H54 (cell line): Measurements from ENCODE around the gene PRDX6.

Experiments used
- DNase-seq: peaks from one replicate; pipeline ENCODE4 v3.0.0; 2011; ENCODE audit warnings: low spot score, mixed read lengths; ENCODE audit not compliant: insufficient read length
- FAIRE-seq: peaks from 3 replicates; lab custom pipeline; 2011; peaks lifted over from hg19 to GRCh38; lab: Jason Lieb, UNC
- POLR2A ChIP-seq: IDR thresholded peaks from 2 replicates; pipeline ENCODE4 v1.6.1; 2011; ENCODE audit warnings: low read depth, mild to moderate bottlenecking, low read length

PRDX6 gene

DNA sequence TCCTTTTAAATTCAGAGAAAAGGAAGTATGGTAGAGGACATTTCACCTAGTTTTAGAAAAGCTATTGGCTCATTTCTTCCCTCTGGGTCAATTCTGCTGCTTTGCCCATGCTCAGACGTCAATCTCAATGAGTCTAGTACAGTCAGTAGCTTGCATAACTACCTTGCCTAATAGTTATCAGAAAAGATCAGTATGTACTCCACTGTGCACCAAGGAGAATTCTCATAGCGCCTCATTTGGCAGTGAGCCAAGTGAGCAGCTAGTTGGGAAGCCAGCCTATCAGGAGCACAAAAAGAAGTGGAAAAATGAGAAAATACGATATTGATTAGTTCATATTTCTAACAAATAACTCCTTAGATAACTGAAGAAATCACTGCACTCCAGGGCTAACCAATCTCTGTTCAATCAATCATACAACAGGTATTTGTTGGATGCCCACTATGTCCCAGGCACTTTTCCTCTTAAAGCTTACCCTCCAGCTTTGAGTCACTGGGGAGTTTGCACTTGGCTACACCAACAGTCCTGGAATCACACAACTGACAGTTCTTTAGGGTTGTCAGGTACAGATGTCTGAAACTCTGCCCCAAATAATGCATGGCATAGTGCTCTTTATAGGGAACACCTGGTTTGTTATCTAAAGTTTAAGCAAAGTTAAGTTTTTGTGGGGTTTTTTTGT lies 50.2 kb downstream of the PRDX6 start:
- FAIRE-seq (no peak), DNase-seq (no peak)
- no peak for TF ChIP-seq POLR2A

DNA sequence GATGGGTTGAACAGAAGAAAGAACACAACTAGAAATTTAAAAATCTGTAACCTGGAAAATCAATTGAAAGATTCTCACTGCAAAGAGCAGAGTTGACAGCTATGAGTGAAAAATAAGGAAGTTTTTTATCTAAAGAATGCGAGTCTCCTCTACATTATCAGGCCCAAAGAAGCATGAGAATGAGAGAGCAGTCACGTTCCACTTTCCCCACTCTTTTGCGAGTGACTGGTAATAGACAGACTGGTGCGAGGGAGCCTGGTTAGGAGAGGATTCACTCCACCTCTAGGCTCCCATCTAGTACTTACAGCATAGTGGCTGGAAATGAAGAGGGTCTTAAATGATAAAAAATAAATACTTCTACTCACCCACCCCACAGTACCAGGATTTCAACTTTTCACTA lies 52.0 kb downstream of the PRDX6 start:
- TF ChIP-seq POLR2A = no peak
- no peak for FAIRE-seq
- no peak for DNase-seq

DNA sequence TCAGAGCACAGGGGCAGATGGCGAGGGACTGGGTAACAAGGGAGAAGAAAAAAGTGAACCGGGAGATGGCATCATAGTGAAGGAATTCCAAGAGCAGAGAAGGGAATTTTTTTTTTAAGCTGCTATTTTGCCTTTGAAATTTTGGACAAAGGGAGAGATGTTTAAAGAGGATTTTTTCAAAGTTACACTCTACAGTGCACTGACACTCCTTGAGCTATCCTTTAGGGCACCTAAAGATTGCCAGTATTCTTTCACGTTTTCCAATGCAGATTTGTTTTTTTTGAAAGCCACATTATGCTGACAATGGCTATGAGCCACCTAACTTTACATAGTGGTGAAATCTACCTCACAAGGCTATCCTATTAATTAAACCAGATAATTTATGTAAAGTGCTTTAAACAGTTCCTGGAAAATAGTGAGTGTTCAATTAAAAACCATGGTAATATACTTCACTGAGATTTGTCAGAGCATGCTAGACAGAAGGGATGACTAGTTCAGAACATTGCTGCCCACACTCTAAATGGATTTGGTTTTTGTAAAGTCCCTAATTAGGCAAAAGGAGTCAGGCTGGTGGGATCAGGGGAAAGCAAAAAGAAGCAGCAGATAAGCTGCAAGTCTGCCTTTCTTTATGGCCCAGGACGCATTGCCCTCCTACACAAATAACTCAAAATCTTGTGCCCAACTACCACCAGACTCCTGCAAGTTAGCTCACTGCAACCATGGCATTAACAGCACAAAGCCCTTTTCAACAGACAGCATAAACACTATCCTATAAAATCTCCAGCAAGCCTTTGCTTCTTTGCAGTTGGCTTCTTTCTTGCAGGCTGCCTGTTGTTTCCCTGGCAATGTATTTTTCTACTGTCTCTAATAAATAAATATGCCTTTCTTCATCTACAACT lies 53.9 kb downstream of the PRDX6 start:
- DNase-seq (no peak), FAIRE-seq (no peak)
- TF ChIP-seq POLR2A = no peak

GRCh38 chr1:173532237-173532636 lies 55.1 kb downstream of the PRDX6 start:
- no peak for FAIRE-seq
- no peak for TF ChIP-seq POLR2A
- DNase-seq = no peak

DNA sequence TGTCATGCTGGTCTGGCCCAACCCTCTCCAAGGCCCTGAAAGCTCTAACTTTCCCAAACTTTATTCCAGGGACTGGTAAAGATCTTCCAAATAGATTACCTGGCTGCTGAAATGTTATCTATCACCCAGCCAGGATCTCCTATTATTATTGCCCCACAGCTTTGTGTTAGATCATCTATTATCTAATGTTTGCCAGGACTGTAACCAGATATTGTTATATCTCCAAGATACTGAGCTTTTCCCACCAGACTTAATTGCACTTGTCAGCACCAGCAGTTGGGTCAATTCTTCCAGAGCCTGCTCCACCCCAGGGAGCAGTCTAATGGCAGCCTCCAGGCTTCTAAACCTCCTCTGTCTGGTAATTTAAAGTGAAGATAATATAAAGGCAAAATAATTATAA lies 59.1 kb downstream of the PRDX6 start:
- DNase-seq = no peak
- no peak for TF ChIP-seq POLR2A
- FAIRE-seq = no peak
